ENCODE data around the gene SHANK1.

The SHANK1 gene

DNA sequence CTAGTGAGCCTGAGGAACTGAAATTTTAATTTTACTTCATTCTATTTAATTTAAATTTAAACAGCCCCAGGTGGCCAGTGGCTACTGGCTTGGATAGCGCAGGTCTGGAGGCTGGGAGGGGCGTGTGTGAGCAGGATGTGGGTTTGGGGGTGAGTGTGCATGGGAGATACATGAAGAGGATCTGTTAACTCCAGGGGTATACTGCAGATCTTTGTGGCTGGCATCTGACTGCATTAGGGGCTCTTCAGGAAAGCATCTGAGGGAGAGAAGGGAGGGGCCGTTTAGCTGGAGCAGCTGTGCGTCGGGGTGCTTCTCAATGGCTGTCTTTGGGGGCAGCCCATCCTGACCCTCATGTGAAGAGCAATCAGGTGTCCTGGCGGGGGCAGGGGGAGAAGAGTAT, 6.8 kb downstream of the SHANK1 start:
- Histone ChIP-seq H3K27ac (replicated peaks) (no peak overlapping the region), H3K27me3 (ENCODE audit: insufficient read depth, poor library complexity, severe bottlenecking) (peaks cover 6% of the 10 kb centered on the region), H3K4me3 (replicated peaks; ENCODE audit: insufficient read depth, low read length) (no peak overlapping the region)
- DNase-seq (ENCODE audit: low read depth in 1 of 2, low spot score in 1 of 2) = no peak
- no peak for TF ChIP-seq CTCF (IDR thresholded peaks at IDR 0.05; ENCODE audit: insufficient read depth, low read length)
- no peak for TF ChIP-seq SPI1 (IDR thresholded peaks at IDR 0.05; ENCODE audit: borderline replicate concordance, low read depth)
- TF ChIP-seq GABPA (IDR thresholded peaks at IDR 0.05; ENCODE audit: low read depth) = no peak
- TF ChIP-seq, protein P1, sequence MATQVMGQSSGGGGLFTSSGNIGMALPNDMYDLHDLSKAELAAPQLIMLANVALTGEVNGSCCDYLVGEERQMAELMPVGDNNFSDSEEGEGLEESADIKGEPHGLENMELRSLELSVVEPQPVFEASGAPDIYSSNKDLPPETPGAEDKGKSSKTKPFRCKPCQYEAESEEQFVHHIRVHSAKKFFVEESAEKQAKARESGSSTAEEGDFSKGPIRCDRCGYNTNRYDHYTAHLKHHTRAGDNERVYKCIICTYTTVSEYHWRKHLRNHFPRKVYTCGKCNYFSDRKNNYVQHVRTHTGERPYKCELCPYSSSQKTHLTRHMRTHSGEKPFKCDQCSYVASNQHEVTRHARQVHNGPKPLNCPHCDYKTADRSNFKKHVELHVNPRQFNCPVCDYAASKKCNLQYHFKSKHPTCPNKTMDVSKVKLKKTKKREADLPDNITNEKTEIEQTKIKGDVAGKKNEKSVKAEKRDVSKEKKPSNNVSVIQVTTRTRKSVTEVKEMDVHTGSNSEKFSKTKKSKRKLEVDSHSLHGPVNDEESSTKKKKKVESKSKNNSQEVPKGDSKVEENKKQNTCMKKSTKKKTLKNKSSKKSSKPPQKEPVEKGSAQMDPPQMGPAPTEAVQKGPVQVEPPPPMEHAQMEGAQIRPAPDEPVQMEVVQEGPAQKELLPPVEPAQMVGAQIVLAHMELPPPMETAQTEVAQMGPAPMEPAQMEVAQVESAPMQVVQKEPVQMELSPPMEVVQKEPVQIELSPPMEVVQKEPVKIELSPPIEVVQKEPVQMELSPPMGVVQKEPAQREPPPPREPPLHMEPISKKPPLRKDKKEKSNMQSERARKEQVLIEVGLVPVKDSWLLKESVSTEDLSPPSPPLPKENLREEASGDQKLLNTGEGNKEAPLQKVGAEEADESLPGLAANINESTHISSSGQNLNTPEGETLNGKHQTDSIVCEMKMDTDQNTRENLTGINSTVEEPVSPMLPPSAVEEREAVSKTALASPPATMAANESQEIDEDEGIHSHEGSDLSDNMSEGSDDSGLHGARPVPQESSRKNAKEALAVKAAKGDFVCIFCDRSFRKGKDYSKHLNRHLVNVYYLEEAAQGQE (IDR thresholded peaks at IDR 0.05; ENCODE audit: insufficient replicate concordance, low read depth) = no peak
- TF ChIP-seq POLR2AphosphoS5 (IDR thresholded peaks at IDR 0.05; ENCODE audit: low read depth) = no peak

GRCh38 chr19:50711805-50712204, 7.8 kb downstream of the SHANK1 start:
- TF ChIP-seq SPI1 (IDR thresholded peaks at IDR 0.05; ENCODE audit: borderline replicate concordance, low read depth) (no peak), GABPA (IDR thresholded peaks at IDR 0.05; ENCODE audit: low read depth) (no peak), CTCF (IDR thresholded peaks at IDR 0.05; ENCODE audit: insufficient read depth, low read length) (no peak), POLR2AphosphoS5 (IDR thresholded peaks at IDR 0.05; ENCODE audit: low read depth) (no peak)
- TF ChIP-seq, protein P1 (IDR thresholded peaks at IDR 0.05; ENCODE audit: insufficient replicate concordance, low read depth) = no peak
- Histone ChIP-seq H3K27me3 (ENCODE audit: insufficient read depth, poor library complexity, severe bottlenecking) (no peaks in the 10 kb centered on the region), H3K27ac (replicated peaks) (no peak overlapping the region), H3K4me3 (replicated peaks; ENCODE audit: insufficient read depth, low read length) (no peak overlapping the region)
- no peak for DNase-seq (ENCODE audit: low read depth in 1 of 2, low spot score in 1 of 2)

- Histone ChIP-seq H3K27ac (replicated peaks) (no peak overlapping the region), H3K27me3 (ENCODE audit: insufficient read depth, poor library complexity, severe bottlenecking) (no peaks in the 10 kb centered on the region), H3K4me3 (replicated peaks; ENCODE audit: insufficient read depth, low read length) (no peak overlapping the region)
- no peak for TF ChIP-seq SPI1 (IDR thresholded peaks at IDR 0.05; ENCODE audit: borderline replicate concordance, low read depth)
- TF ChIP-seq, protein P1 (IDR thresholded peaks at IDR 0.05; ENCODE audit: insufficient replicate concordance, low read depth) = no peak
- TF ChIP-seq CTCF (IDR thresholded peaks at IDR 0.05; ENCODE audit: insufficient read depth, low read length) = no peak
- TF ChIP-seq POLR2AphosphoS5 (IDR thresholded peaks at IDR 0.05; ENCODE audit: low read depth) = no peak
- no peak for TF ChIP-seq GABPA (IDR thresholded peaks at IDR 0.05; ENCODE audit: low read depth)
- no peak for DNase-seq (ENCODE audit: low read depth in 1 of 2, low spot score in 1 of 2)
Measured at GRCh38 chr19:50711196-50711595, 8.4 kb downstream of the SHANK1 start.

Measured in HL-60 (cell line).